CD4-positive, alpha-beta T cell (primary cell): ENCODE measurements around the gene KTI12. TPM values are rescaled to one million over a fixed set of nuclear protein-coding genes. Genes with fewer than 3 reads are reported as not detected.

ENCODE experiments used
- ATAC-seq: fragments of 200-7000 bp; cut with Tn5 transposase; one replicate; pipeline ENCODE4 v1.10.0; 2022; ENCODE audit warnings: mild to moderate bottlenecking; ENCODE audit not compliant: poor library complexity
- CTCF ChIA-PET: fragments of 350-600 bp; sonication (Branson Sonifier 250); formaldehyde crosslinking; loops from one replicate; lab custom pipeline; 2021; ENCODE audit warnings: antibody characterized with exemption, inconsistent platforms; lab: Charles Lee
- POLR2A ChIA-PET: fragments of 350-600 bp; sonication (Branson Sonifier 250); formaldehyde crosslinking; loops from one replicate; lab custom pipeline; 2021; ENCODE audit warnings: antibody characterized with exemption, inconsistent platforms; lab: Charles Lee
- DNase-seq, 14 experiments: peaks; one replicate each; pipeline ENCODE4 v3.0.0-alpha.2; 2013 to 2020; ENCODE audit warnings: mixed read lengths in 2 of 14
- H3K27ac ChIP-seq, 2 donors: one replicate each; pipeline versions ENCODE4 v1.5.1 to v1.7.0; 2013; ENCODE audit warnings: low read length in 2 of 2, low read depth in 1 of 2, mild to moderate bottlenecking in 1 of 2
- H3K27me3 ChIP-seq, 2 experiments: 1 replicate in 1 of 2; 2 replicates in 1 of 2; pipeline versions ENCODE4 v1.6.1 to v1.7.0; 2013; ENCODE audit warnings: low read length in 2 of 2, control low read depth in 1 of 2, mild to moderate bottlenecking in 1 of 2, moderate library complexity in 1 of 2; ENCODE audit not compliant: insufficient read depth in 2 of 2, control insufficient read depth in 1 of 2
- H3K36me3 ChIP-seq: one replicate; pipeline ENCODE4 v1.6.1; 2013; ENCODE audit warnings: low read length, control low read depth; ENCODE audit not compliant: insufficient read depth
- H3K4me1 ChIP-seq: one replicate; pipeline ENCODE4 v1.6.1; 2013; ENCODE audit warnings: low read length, control low read depth; ENCODE audit not compliant: insufficient read depth
- H3K4me3 ChIP-seq: one replicate; pipeline ENCODE4 v1.5.1; 2013; ENCODE audit warnings: mild to moderate bottlenecking, low read length, moderate library complexity
- H3K9me3 ChIP-seq, 2 experiments: 1 replicate in 1 of 2; 2 replicates in 1 of 2; pipeline versions ENCODE4 v1.6.1 to v1.7.0; 2013; ENCODE audit warnings: low read length in 2 of 2, mild to moderate bottlenecking in 2 of 2, control low read depth in 1 of 2, moderate library complexity in 1 of 2; ENCODE audit not compliant: control insufficient read depth in 1 of 2, insufficient read depth in 1 of 2
- H3K27ac Mint-ChIP-seq: one replicate; pipeline ENCODE4 v1.8.0; 2020; ENCODE audit warnings: mixed read lengths
- H3K27me3 Mint-ChIP-seq: one replicate; pipeline ENCODE4 v1.8.0; 2021; ENCODE audit warnings: mixed read lengths
- H3K36me3 Mint-ChIP-seq: one replicate; pipeline ENCODE4 v1.8.0; 2021; ENCODE audit warnings: low read depth, mixed read lengths
- H3K4me1 Mint-ChIP-seq: one replicate; pipeline ENCODE4 v1.8.0; 2021; ENCODE audit warnings: low read depth, mixed read lengths
- H3K4me3 Mint-ChIP-seq: one replicate; pipeline ENCODE4 v1.8.0; 2020; ENCODE audit warnings: mild to moderate bottlenecking, mixed read lengths
- H3K9me3 Mint-ChIP-seq: one replicate; pipeline ENCODE4 v1.8.0; 2020; ENCODE audit warnings: mixed read lengths
- CTCF ChIP-seq: fragments of 200-600 bp; IDR thresholded peaks from one replicate; pipeline ENCODE4 v1.8.0; 2022; ENCODE audit warnings: antibody characterized with exemption, mild to moderate bottlenecking
- intact Hi-C, 2 experiments: fragments of 100-400 bp; cut with DNase I in 1 of 2; cut with micrococcal nuclease in 1 of 2; formaldehyde crosslinking; loops; one replicate each; pipeline versions ENCODE4 v1.15.1 to v1.9.0; 2023 to 2025; cut with DNase I, micrococcal nuclease
- total RNA-seq, 174 experiments: library from RNA in 2 of 174; stranded (reverse) in 2 of 174; gene quantifications; one replicate each; pipeline ENCODE4 v1.2.3 and lab custom pipeline; 2021 to 2026

Gene KTI12
- total RNA-seq, 2 experiments from 2014 or later, result 23.4 to 24.0 TPM

- POLR2A ChIA-PET, result interaction anchor here (0.6 to 3.3 kb wide), 13 partner anchors 9 to 958 kb away, joined by 3 to 63 read pairs (median 4); partner anchors contain the start of genes CC2D1B, EPS15, KTI12 and ORC1
- Mint-ChIP-seq H3K4me3 (peak within 1 kb of the TSS; percentile 97), H3K36me3 (peaks cover 44% of the 10 kb centered on the region), H3K27me3 (no peaks in the 10 kb centered on the region), H3K27ac (peak within 1 kb of the TSS; percentile 92), H3K9me3 (no peaks in the 10 kb centered on the region), H3K4me1 (peaks cover 71% of the 10 kb centered on the region)
- H3K4me1 ChIP-seq, result peaks cover 26% of the 10 kb centered on the region
- TF ChIP-seq CTCF, result no peak
- peak within 1 kb of the TSS; percentile 88 for H3K4me3 ChIP-seq
- CTCF ChIA-PET, result interaction anchor here (1.3 to 1.5 kb wide), 2 partner anchors 11 to 23 kb away, joined by 3 to 5 read pairs; partner anchors contain the start of gene KTI12
- H3K27me3 ChIP-seq, result no peaks in the 10 kb centered on the region
- intact Hi-C loops, result loop anchor here (1.0 to 10.0 kb wide), 9 partner anchors 23 to 1888 kb away; partner anchors contain the start of genes CC2D1B (in 1 of the 2), CPT2 (in 1 of the 2), EPS15 (in 1 of the 2) and IFT25 (in 1 of the 2)
- ATAC-seq (peak; percentile 96), DNase-seq (peak; percentile 85 to 95 (median 90))
- peak within 1 kb of the TSS; percentile 83 to 84 for H3K27ac ChIP-seq
- H3K36me3 ChIP-seq, result peaks cover 21% of the 10 kb centered on the region
- H3K9me3 ChIP-seq, result no peaks in the 10 kb centered on the region
These were observed 22.7 kb upstream of the KTI12 start, which contains the start of gene BTF3L4 for GRCh38 chr1:52056163-52056936. Gene BTF3L4 (plus strand): TSS chr1:52056295. CDS start chr1:52059848, 3,553 bp downstream.

- Histone ChIP-seq H3K4me3 (peak overlapping the region; percentile 88), H3K27me3 (no peaks in the 10 kb centered on the region), H3K27ac (peak overlapping the region; percentile 71 to 83), H3K9me3 (no peaks in the 10 kb centered on the region), H3K36me3 (peaks cover 15% of the 10 kb centered on the region), H3K4me1 (peaks cover 26% of the 10 kb centered on the region)
- Mint-ChIP-seq H3K27ac (peak overlapping the region; percentile 92), H3K27me3 (no peaks in the 10 kb centered on the region), H3K36me3 (peaks cover 43% of the 10 kb centered on the region), H3K4me3 (peak overlapping the region; percentile 97), H3K9me3 (no peaks in the 10 kb centered on the region), H3K4me1 (peaks cover 72% of the 10 kb centered on the region)
- no peak for TF ChIP-seq CTCF
- intact Hi-C loops, result loop anchor here (1.0 to 10.0 kb wide), 9 partner anchors 23 to 1889 kb away; partner anchors contain the start of genes CC2D1B (in 1 of the 2), CPT2 (in 1 of the 2), EPS15 (in 1 of the 2) and IFT25 (in 1 of the 2)
- ATAC-seq (no peak), DNase-seq (no peak)
- POLR2A ChIA-PET, result interaction anchor here (0.6 to 3.3 kb wide), 10 partner anchors 9 to 959 kb away, joined by 3 to 63 read pairs (median 4); partner anchors contain the start of genes CC2D1B, EPS15, KTI12 and ORC1
- CTCF ChIA-PET, result interaction anchor here (1.3 to 1.5 kb wide), 2 partner anchors 10 to 22 kb away, joined by 3 to 5 read pairs; partner anchors contain the start of gene KTI12
These were observed 22.2 kb upstream of the KTI12 start for GRCh38 chr1:52055866-52056162.

- peaks cover 71% of the 10 kb centered on the region for H3K4me1 Mint-ChIP-seq
- H3K27me3 ChIP-seq, result no peaks in the 10 kb centered on the region
- H3K36me3 ChIP-seq, result peaks cover 10% of the 10 kb centered on the region
- POLR2A ChIA-PET, result interaction anchor here (0.6 to 3.3 kb wide), 11 partner anchors 22 to 1891 kb away, joined by 3 to 63 read pairs (median 3); partner anchors contain the start of genes CC2D1B, EPS15, KTI12 and LRRC42
- H3K4me1 ChIP-seq, result peaks cover 26% of the 10 kb centered on the region
- H3K36me3 Mint-ChIP-seq, result peaks cover 43% of the 10 kb centered on the region
- no peak for TF ChIP-seq CTCF
- peak; percentile 28 to 82 (median 52) for DNase-seq
- intact Hi-C loops, result loop anchor here in 1 of 2 experiments (5.0 to 10.0 kb wide), 8 partner anchors 87 to 1890 kb away; partner anchors contain the start of genes CC2D1B, CPT2, EPS15 and IFT25
- H3K4me3 ChIP-seq, result peak within 1 kb of the TSS; percentile 88
- CTCF ChIA-PET, result interaction anchor here (1.3 to 1.5 kb wide), 2 partner anchors 10 to 22 kb away, joined by 3 to 5 read pairs; partner anchors contain the start of gene KTI12
- H3K27ac ChIP-seq, result peak within 1 kb of the TSS; percentile 71 to 83
- H3K27me3 Mint-ChIP-seq, result no peaks in the 10 kb centered on the region
- peak within 1 kb of the TSS; percentile 92 for H3K27ac Mint-ChIP-seq
- H3K9me3 Mint-ChIP-seq, result no peaks in the 10 kb centered on the region
- H3K9me3 ChIP-seq, result no peaks in the 10 kb centered on the region
- ATAC-seq, result peak; percentile 25
- peak within 1 kb of the TSS; percentile 97 for H3K4me3 Mint-ChIP-seq
These were observed 21.7 kb upstream of the KTI12 start, which contains the start of gene TXNDC12 for GRCh38 chr1:52055066-52055865. Gene TXNDC12 (minus strand): TSS chr1:52055191. CDS start chr1:52055096, 95 bp downstream.
